ENCODE measurements around the gene CELSR2.
A peak's percentile ranks its signal among the peaks of the same experiment; 100 is the strongest.

The CELSR2 gene

DNA sequence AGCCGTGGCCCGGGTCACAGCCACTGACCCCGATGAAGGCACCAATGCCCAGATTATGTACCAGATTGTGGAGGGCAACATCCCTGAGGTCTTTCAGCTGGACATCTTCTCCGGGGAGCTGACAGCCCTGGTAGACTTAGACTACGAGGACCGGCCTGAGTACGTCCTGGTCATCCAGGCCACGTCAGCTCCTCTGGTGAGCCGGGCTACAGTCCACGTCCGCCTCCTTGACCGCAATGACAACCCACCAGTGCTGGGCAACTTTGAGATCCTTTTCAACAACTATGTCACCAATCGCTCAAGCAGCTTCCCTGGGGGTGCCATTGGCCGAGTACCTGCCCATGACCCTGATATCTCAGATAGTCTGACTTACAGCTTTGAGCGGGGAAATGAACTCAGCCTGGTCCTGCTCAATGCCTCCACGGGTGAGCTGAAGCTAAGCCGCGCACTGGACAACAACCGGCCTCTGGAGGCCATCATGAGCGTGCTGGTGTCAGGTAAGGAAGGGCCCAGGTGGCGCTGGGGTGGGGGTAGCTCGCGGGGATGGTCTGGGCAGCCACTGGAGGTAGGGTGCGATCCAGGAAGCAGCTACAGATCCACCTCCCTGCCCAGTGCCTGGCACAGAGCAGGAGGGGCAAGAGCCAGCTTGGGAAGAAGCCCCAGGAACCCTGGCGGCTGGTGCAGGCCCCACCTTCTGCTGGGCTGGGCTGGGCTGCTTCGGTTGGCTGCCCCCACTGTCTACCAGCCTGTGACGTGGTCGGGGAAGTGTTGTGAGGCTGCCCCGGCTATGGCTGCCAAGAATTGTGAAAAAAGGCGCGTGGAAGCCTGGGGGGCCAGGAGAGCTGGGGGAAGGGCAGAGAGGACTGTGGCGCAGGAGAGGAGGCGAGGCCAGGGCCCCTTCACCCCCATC, 3.8 kb downstream of the CELSR2 start:
- DNase-seq: no peak

DNA sequence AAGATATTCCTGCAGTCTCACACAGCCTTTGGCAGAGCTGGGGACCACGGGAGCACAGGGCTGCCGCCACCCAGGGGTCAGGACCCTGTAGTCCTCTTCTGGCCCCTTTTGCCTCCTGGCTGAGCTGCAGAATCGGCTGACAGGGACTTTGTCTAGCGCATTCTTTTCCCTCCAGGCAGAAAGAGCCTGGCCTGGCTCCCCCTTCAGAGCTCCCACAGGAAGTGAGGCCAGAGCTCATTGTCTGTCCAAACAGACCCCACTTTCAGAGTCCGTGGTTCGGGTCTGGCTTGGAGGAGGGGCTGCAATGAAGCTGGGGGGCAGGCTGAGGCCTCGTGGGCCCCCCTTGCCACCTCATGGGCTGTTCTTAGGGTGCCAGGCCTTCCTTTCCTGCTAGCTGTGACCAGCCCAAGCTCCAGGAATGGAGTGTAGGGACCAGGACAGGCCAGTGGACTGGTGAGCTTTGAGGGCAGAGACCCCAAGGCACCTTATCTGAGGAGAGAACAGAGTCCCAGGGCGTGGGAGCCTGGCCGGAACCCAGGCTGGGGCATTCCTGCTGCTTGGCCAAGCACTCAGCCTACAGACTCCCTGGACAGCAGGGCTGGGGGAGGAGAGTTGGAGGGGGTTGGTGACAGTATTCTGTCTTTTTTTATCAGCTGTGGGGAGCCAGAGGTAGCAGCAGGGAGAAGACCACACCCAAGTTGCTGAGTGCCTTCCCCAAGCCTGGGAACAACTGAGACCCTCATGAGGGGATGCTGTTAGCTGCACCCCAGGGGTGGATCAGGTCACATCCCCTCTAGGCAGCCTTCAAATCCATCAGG, 4.7 kb downstream of the CELSR2 start:
- DNase-seq: no peak

DNA sequence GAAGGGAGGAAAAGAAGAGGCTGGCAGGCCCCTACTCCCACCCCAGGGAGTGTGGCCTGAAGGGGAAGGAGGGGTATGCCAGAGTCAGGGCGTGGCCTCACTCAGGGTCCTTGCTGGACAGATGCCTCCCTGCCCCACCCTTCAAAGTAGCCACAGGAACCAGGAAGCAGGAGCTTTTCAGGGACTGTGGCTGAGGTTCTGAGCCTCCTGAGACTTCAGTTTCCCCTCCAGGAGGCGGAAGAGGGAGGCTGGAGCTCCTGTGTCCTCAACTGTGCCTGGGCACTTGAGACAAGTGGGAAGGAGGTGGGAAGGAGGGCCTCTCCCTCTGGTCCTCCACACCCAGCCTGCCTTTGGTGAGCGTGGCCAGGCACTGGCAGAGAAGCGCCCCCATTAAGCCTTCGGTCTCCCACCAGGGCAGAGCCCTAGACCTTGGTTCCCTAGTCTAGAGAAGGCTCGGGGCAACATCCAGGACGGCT, 5.3 kb downstream of the CELSR2 start:
- DNase-seq: no peak

DNA sequence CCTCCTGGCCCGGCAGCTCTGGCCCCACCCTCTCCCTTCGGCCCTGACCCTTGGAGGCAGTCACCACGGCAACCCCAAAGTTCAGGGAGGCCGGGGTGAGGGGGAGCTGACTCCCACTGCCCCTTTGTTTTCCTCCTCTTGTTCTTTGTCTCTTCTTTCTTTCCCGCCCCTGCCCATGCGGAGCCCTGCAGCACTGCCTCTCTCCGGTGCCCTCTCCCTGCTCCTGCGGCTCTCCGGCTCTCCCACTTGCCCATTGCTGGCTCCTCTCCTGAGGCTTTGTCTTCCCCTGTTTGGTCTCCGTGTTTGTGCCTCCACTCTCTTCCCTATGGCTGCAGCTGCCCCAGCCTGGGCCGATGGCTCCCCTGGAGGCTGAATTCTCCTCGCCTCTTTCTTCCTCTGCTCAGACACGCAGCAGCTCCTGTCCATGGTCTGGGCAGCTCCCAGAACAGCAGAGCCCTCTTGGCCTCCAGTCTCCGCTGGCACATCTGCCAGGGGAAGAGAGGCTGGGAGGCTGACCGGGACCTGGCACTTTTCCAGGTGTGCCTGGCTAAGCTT, 5.8 kb downstream of the CELSR2 start:
- no peak for DNase-seq

DNA sequence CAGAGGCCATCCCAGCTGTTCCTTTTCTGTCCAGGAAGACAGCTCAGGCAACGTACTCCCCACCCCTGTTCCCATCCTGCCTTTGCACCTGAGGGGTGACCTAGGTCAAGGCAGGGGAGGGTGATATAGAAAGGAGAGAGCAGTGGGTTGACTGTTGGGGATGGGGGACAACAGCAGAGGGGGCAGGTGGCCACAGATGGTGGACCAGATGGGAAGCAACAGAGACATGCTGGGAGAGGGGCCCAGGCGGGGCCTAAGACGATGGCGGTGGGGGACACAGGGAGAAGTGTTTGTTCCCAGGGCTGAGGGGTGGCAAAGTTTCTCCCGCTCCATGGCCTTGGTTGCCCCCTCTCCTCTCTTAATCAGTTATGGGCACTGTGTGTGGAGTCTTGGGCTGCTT, 6.3 kb downstream of the CELSR2 start:
- no peak for DNase-seq

DNA sequence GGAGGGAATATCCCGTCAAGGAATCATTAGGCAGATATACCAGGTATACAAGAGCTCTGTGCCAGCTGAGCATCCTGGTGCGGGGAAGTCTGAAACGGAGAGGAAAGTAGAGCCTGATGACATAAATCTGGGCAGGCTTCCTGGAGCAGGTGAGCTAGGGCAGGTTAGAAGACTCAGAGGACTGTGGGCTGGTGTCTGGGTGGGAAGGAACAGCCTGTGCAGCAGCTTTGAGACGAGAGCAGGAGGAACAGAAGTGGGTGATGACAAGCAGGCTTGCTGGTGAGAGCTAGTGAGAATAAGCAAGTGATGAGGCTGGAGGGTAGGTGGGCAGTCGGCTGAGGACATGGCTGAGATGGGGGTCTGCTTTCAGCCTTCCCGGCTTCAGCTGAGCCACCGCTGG, 6.7 kb downstream of the CELSR2 start:
- no peak for DNase-seq

DNA sequence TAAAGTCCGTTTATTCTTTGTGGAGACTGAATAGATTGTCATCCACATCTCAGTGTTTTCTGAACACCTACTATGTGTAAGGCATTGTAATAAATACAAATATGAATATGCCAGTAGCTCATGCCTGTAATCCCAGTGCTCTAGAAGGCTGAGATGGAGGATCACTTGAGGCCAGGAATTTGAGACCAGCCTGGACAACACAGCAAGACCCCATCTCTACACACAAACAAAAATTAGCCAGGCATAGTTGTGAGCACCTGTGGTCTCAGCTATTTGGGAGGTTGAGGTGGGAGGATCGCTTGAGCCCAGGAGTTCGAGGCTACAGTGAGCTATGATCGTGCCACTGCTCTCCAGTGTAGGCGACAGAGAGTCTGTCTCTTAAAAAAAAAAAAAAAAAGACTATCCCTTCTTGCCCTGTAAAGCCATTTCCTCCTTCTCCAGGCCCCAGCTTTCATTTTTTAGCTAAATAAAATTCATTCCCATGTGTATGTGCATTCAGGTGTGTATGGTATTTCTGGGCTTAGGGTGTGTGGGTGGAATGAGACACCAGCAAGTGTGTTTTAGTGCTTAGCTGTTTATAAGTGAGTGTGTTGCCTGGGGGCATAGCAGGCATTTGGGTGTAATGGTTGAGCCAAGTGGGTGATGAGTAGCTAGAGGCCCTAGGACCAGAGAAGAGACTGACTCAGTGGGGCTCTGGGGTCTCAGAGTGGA, 7.8 kb downstream of the CELSR2 start:
- no peak for DNase-seq

DNA sequence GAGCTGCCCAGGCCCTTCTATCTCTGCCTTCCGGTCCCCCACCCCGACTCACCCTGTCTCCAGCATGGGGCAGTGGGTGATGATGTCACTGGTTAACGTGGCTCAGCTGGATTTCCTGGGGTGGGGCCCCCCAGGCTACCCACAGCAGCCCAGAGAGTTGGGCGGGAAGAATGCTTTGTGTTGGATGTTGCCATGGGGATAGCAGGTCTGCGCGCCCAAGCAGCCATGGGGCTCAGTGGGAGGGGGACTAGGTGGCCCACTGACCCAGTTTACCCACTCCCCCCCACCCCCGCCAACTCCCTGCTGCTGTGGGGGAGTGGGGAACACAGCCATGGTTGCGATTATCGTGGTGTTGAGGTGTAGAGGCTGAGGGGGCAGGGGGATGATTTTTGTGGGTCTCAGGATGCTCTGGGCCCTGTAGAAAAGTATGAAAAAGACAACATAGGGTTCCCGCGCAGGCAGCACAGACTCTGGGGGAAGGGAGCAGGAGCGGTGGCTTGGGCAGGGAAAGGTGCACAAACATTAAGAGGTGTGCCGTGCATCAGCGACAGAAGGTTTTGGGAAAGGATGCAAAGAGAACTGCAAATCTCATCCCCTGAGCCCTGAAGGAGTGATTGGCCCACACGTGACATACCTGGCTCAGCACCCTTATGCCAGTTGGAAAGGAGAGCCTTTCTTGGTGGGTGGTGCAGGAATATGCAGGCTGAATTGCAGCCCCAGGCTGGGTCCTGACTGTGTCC, 8.5 kb downstream of the CELSR2 start:
- DNase-seq: no peak

DNA sequence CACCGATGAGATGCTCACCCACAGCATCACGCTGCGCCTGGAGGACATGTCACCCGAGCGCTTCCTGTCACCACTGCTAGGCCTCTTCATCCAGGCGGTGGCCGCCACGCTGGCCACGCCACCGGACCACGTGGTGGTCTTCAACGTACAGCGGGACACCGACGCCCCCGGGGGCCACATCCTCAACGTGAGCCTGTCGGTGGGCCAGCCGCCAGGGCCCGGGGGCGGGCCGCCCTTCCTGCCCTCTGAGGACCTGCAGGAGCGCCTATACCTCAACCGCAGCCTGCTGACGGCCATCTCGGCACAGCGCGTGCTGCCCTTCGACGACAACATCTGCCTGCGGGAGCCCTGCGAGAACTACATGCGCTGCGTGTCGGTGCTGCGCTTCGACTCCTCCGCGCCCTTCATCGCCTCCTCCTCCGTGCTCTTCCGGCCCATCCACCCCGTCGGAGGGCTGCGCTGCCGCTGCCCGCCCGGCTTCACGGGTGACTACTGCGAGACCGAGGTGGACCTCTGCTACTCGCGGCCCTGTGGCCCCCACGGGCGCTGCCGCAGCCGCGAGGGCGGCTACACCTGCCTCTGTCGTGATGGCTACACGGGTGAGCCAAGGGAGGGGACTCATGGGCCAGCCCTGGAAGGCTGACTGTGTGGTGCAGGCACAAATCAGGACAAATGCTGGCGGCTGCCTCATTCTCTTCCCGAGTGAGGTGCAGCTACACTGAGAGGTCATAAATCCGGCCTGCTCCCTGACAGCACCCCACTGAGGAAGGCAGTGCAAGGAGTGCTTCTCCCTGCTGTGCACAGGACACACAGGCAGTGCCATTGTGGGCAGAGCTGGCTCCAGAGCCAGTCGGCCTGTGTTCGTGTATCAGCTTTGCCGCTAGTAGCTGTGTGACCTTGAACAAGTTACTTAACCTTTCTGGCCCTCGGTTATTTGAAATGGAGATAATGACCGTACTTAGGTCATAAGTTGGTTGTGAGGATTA, 9.4 kb downstream of the CELSR2 start:
- DNase-seq: no peak

DNA sequence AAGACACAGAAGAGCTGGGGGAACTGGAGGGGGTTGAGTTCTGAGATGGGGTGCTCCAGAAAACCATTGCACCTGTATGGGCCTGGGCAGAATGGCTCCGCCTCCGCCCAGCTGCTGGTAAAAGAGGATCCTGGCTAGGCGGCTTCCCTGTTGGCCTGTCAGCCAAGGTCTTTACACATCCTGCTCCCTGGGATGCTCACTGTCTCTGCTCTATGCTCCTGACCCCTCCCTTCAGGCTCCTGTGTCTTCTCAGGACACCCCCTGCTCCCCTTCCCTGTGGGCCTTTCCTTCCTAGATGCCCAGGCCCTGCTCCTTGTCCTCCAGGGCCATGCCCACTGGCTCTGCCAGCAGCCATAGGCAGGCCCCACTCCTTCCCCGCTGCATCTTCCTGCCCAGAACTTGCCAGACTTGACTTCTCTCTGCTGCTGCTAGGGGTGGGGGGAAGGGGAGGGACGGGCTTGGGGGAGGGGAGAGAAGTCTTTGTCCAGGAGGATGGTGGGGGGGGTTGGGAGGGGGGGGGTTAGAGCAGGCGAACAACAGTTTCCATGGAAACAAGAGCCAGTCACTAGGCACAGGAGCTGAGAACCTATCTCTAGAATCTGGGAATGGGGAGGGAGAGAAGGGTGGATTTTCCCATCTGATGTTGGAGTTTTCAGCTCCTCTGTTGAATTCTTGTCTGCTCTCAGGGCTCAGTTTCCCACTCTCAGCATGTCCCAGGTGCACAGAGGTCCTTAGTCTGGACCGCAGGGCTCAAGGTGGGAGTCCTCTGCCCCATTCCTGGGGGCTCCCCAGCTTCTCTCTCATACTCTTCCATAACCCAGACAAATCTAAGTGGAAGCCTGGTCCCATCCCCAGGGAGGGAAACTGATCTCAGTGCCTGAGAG, 10.6 kb downstream of the CELSR2 start:
- no peak for DNase-seq

DNA sequence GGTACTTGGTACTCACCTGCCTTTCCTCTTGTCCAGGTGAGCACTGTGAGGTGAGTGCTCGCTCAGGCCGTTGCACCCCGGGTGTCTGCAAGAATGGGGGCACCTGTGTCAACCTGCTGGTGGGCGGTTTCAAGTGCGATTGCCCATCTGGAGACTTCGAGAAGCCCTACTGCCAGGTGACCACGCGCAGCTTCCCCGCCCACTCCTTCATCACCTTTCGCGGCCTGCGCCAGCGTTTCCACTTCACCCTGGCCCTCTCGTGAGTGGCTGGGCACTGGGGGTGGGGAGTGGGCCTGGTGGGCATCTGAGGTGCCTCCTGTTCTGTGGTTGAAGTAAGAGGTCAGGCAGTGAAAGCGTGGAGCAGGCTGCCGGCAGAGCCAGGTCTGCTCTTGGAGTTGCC, 11.7 kb downstream of the CELSR2 start:
- DNase-seq: no peak

DNA sequence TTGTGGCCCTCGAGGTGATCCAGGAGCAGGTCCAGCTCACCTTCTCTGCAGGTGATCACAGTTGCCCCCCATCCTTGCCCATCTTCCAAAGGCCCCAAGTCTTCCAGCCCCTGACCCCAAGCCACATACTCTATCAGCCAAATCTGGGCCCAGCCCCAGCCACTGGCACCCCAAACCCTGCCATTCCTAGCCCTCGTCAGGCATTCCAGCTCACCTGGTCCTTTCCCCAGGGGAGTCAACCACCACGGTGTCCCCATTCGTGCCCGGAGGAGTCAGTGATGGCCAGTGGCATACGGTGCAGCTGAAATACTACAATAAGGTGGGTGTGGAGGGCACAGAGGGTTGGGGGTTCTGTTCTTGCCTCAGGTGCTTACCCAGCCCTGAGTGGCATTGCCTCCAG, 12.2 kb downstream of the CELSR2 start:
- DNase-seq: no peak

DNA sequence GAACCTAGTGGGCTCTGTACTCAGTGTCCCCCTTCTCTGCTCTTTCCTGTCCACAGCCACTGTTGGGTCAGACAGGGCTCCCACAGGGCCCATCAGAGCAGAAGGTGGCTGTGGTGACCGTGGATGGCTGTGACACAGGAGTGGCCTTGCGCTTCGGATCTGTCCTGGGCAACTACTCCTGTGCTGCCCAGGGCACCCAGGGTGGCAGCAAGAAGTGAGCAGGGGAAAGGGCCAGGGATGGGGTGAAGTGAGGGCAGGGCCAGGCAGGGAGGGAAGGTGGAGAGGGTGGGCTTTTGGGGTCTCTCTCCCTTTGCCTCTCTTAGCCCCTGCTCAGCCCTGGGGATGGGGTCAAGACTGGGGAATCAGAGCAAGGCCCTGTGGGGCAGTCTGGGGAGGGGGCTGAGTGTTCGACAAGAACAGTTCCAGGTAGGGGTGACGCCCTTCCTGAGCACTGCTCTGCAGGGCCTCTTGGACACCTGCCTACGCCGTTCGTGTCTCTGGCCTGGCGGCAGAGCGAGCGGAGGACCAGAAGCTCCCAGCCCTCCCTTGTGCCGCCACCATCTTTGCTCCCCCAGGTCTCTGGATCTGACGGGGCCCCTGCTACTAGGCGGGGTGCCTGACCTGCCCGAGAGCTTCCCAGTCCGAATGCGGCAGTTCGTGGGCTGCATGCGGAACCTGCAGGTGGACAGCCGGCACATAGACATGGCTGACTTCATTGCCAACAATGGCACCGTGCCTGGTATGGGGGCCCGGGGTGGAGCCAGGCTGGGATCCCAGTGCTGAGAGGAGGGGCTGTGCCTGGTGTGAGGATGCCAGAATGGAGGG, 13.1 kb downstream of the CELSR2 start:
- DNase-seq: no peak

DNA sequence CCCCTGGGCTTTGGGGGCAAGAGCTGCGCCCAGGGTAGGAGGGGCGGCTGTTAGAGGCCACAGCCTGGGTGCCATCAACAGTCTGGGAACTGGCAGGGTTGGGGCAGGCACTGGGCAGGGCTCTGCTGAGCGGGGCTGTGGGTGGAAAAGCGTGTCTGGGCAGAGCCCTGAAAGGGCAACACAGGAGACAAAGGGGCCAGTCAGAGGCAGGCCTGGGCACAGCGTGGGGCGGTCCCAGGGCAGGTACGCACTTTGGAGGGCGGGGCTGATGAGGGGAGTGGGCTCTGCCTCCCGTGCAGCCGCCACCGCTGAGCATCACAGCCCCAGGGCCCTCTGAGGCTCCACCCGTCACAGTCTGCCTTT, 13.9 kb downstream of the CELSR2 start:
- DNase-seq: no peak

DNA sequence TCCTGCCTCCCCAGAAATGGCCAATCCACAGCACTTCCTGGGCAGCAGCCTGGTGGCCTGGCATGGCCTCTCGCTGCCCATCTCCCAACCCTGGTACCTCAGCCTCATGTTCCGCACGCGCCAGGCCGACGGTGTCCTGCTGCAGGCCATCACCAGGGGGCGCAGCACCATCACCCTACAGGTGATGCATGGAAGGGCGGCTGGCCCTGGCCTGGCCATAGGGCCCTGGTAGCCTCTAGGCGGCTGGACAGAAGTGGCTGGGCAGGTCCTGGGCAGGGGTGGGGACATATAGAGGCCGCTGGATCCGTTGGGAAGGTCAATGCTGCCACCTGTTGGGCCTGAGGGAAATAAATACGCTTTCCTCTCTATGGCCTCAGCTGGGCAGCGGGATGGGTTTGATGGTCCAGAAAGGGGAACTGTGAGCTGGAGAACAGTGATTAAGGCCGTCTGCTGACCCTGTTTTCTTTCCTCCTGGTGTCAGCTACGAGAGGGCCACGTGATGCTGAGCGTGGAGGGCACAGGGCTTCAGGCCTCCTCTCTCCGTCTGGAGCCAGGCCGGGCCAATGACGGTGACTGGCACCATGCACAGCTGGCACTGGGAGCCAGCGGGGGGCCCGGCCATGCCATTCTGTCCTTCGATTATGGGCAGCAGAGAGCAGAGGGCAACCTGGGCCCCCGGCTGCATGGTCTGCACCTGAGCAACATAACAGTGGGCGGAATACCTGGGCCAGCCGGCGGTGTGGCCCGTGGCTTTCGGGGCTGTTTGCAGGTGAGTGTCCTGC, 14.4 kb downstream of the CELSR2 start:
- peak; percentile 76 for DNase-seq

DNA sequence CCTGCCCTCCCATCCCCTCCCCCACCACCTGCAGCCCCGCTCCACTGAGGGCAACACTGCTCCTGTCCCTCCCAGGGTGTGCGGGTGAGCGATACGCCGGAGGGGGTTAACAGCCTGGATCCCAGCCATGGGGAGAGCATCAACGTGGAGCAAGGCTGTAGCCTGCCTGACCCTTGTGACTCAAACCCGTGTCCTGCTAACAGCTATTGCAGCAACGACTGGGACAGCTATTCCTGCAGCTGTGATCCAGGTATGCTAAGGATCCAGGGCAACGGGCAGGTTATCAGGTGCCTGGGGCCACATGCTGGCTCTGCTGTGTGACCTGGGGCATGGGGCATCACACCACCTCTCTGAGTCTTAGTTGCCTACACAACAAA, 15.0 kb downstream of the CELSR2 start:
- DNase-seq: no peak

DNA sequence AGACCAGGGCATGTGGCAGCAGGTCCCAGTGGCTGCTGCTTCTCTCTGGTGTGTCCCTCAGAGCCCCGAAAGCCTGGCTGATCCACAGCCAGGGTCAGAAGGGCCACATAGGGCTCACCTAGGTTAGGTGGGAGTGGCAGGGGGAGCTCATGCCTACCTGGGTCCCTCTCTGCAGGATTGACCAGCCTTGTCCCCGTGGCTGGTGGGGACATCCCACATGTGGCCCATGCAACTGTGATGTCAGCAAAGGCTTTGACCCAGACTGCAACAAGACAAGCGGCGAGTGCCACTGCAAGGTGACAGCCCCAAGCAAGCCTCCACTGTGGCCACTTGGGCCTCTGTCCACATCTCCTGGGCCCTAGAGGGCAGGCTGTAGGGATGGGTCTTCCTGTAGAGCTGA, 15.7 kb downstream of the CELSR2 start:
- peak; percentile 9 for DNase-seq

DNA sequence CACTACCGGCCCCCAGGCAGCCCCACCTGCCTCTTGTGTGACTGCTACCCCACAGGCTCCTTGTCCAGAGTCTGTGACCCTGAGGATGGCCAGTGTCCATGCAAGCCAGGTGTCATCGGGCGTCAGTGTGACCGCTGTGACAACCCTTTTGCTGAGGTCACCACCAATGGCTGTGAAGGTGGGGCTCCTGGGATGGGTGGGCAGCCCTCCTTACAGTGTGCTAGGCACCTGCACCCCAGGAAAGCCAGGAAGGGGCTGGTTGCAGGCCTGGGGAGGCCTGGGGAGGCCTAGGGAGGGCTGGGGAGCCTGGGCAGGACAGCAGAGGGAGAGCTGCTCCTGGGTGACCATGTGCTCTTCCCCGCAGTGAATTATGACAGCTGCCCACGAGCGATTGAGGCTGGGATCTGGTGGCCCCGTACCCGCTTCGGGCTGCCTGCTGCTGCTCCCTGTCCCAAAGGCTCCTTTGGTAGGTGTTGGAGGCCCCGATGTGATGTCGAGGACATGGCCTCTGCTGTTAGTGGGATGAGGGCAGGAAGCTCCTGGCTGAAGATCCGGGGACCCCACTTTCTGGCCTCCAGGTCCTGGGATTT, 16.5 kb downstream of the CELSR2 start:
- peak; percentile 6 for DNase-seq
